Testis (tissue), 2 donors: ENCODE results near the gene EDN3.

Experiments
- CTCF ChIP-seq, 3 experiments: fragments of 450-650 bp in 2 of 3; fragments of 200-600 bp in 1 of 3; sonication (generic) in 1 of 3; IDR thresholded peaks; one replicate each; pipeline ENCODE4 v1.5.1; 2016 to 2019; ENCODE audit warnings: antibody characterized with exemption in 3 of 3, mild to moderate bottlenecking in 2 of 3, moderate library complexity in 1 of 3
- POLR2A ChIP-seq: fragments of 450-650 bp; IDR thresholded peaks from one replicate; pipeline ENCODE4 v1.6.1; 2017; ENCODE audit warnings: antibody characterized with exemption, mild to moderate bottlenecking, moderate library complexity

DNA sequence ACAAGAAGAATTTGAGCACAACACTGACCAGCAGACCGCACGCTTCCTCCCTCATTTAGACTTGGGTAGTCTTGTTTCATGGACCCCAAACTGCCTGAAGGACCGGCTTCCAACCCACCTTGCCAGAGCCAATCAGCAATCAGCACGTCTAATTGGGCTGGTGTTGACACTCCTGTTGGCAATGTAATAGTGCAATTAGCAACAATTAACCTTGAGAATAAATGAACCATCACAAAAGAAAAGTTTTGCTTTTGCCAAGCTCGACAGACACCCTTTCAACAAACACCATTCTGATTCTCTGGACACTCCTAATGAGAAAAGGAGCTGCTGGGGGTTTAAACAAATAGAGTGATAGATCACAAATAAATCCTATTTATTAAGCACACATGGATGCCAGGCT, 61.0 kb downstream of the EDN3 start:
- no peak for TF ChIP-seq CTCF (IDR thresholded peaks at IDR 0.05)
- TF ChIP-seq POLR2A, result no peak
